Measurements from ENCODE around the gene RPL39L.

The RPL39L gene

DNA sequence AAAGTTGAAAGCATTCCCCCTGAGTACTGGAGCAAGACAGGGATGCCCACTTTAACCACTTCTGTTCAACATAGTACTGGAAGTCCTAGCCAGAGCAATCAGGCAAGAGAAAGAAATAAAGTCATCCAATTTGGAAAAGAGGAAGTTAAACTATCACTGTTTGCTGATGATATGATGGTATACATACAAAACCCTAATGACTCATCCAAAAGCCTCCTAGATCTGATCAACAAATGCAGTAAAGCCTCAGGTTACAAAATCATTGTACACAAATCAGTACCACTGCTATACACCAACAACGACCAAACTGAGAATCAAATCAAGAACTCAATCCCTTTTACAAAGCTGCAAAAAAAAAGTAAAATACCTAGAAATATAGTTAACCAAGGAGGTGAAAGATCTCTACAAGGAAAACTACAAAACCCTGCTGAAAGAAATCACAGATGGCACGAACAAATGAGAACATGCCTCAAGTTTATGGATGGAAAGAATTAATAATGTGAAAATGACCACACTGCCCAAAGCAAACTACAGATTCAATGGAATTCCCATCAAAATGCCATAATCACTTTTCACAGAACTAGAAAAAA, 40.3 kb downstream of the RPL39L start:
- no peak for DNase-seq (ENCODE audit: low spot score)

DNA sequence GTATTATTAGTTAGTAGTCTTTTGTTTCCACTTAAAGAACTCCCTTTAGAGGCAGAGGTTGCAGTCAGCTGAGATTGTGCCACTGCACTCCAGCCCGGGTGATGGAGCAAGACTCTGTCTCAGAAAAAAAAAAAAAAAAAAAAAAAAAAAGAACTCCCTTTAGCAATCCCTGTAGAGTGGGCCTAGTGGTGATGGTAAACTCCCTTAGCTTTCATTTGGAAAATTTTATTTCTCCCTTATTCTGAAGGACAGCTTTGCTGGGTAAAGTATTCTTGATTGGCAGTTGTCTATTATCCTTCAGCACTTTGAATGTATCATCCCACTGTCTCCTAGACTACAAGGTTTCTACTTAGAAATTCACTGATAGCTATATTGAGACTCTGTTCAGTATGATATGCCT, 46.0 kb downstream of the RPL39L start:
- no peak for DNase-seq (ENCODE audit: low spot score)

DNA sequence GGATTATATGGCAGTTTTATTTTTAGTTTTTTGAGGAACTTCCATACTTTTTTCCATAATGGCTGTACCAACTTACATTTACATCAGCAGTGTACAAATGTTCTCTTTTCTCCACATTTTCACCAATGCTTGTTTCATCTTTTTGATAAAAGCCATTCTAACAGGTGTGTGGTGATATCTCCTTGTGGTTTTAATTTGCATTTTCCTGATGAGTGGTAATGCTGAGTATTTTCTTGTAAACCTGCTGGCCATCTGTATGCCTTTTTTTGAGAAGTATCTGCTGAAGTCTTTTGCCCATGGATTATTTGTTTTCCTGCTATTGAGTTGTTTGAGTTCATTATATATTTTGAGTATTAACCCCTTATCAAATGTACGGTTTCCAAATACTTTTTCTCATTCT, 50.6 kb downstream of the RPL39L start:
- no peak for DNase-seq (ENCODE audit: low spot score)

DNA sequence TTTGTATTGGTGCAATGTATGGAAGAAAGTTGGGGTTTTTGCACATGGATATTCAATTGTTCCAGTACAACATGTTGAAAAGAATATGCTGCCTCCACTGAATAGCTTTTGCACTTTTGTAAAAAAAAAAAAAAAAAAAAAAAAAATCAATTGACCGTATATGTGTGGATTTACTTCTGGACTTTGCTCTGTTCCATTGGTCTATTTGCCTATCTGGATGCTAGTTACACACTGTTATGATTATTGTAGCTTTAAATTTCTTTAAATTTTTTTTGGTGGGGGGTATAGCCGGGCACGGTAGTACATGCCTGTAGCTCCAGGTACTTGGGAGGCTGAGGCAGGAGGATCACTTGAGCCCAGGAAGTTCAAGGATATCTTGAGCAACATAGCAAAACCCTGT, 52.5 kb downstream of the RPL39L start:
- DNase-seq (ENCODE audit: low spot score): no peak

DNA sequence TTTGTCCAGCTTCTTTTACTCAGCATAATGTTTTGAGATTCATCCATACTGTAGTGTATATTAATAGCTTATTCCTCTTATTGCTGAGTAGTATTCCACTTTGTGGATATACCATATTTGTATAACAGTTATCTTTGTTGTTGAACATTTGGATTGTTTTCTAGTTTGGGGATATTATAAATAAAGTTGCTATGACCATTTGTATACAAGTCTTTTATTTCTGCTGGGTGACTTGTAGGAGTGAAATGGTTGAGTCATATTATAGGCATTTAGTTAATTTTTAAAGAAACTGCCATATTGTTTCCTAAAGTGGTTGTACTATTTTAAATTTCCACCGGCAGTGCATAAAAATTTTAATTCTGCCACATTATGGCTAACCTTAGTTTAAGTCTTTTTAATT, 53.4 kb downstream of the RPL39L start:
- no peak for DNase-seq (ENCODE audit: low spot score)

DNA sequence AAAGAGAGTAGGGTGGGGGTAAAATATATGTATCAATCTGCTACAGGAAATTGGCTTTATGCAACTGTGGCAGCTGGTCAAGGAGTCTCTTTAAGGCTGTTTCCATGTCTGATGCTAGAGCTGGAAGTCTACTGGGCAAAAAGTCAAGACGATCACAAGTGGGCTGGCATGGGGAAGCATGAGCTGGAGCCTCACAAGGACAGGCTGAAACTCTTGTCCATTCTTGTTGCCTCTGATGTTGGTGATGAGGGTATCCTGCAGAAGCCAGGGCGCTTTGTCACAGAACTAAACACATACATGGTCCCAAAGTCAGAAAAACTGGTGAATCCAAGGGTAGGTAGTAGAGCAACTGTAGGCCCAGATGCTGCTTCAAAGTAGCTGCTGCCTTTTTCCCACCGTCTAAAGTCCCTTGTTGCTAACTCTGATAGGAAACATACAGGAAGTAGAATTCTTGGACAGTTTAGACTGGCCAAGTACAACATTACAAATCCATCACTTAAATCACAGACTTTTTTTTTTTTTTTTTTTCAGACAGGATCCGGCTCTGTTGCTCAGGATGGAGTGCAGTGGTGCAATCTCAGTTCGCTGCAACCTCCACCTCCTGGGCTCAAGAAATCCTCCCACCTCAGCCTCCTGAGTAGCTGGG, 54.2 kb downstream of the RPL39L start:
- no peak for DNase-seq (ENCODE audit: low spot score)

DNA sequence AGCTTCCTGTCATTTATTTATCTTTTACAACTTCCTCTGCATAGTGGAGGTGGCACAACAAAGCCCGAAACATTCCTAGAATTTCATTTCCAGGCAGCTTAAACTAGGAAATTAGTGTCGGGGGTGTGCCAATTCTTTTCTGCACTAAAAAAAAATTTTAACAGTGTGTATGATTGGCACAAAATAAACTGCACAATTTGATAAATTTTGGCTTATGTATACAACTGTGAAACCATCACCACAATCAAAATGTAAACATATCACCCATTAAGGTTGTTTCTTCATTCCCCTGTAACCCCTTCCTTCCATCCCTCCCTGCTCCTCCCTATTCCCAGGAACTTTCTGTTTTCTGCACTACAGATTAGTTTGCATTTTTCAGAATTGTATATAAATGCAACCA, 54.7 kb downstream of the RPL39L start:
- no peak for DNase-seq (ENCODE audit: low spot score)

DNA sequence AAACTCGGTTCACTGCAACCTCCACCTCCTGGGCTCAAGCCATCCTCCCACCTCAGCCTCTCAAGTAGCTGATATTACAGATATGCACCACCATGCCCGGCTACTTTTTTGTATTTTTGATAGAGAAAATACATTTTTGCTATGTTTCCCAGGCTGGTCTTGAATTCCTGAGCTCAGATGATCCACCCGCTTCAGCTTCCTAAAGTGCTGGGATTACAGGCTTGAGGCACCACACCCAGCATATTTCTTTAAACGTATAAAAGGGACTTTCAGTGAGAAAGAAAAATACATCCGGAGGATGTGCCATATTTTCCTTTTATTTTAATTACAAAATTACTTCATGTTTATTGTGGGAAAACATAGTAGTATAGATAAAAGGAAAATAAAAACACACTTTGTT, 55.2 kb downstream of the RPL39L start:
- no peak for DNase-seq (ENCODE audit: low spot score)

DNA sequence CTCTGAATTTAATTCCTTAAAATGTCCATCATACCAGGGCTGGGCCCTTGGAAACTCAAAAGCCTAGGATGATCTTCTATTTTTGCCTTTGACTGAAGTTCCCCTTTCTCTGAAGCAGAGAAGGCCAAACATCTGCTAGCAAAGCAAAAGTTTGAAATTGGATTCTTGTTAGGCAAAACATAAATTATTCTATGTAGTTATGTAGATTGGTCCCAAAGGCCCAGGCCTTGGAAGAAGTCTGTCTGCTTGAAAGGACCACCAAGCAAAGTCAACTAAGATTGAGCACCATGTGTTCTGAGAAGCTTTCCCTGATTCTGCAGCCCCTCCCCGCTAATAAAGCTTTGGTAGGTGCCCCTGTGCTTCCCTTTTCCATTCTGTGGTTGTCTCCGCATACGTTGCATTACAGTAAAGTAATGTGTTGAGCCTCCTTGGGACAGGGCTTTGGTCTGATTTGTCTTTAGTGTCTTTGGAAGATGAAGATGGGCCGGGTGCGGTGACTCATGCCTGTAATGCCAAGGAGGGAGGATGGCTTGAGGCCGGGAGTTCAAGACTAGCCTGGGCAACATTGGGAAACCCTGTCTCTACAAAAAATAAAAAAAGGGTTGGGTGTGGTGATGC, 56.4 kb downstream of the RPL39L start:
- no peak for DNase-seq (ENCODE audit: low spot score)

DNA sequence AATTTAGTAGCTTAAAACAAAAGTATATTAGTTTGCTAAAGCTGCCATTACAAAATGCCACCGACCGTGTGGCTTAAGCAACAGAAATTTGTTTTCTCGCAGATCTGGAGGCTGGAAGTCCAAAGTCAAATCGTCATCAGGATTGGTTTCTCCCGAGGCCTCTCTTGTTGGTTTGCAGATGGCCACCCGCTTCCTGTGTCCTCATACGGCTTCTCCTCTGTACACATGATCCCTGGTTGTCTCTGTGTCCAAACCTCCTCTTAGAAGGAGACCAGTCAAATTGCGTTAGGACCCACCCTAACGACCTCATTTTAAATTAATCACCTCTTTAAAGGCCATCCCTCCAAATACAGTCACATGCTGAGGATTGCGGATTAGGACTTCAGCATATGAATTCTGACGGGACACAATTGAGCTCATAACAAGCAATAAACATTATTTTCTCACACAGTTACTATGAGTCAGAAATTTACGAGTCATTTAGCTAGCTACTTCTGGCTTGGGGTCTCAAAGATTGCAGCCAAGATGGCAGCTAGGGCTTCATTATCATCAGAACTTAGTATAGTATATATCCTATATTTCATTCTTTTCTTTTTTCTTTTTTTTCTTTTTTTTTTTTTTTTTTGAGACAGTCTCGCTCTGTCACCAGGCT, 58.4 kb downstream of the RPL39L start:
- DNase-seq (ENCODE audit: low spot score): no peak

DNA sequence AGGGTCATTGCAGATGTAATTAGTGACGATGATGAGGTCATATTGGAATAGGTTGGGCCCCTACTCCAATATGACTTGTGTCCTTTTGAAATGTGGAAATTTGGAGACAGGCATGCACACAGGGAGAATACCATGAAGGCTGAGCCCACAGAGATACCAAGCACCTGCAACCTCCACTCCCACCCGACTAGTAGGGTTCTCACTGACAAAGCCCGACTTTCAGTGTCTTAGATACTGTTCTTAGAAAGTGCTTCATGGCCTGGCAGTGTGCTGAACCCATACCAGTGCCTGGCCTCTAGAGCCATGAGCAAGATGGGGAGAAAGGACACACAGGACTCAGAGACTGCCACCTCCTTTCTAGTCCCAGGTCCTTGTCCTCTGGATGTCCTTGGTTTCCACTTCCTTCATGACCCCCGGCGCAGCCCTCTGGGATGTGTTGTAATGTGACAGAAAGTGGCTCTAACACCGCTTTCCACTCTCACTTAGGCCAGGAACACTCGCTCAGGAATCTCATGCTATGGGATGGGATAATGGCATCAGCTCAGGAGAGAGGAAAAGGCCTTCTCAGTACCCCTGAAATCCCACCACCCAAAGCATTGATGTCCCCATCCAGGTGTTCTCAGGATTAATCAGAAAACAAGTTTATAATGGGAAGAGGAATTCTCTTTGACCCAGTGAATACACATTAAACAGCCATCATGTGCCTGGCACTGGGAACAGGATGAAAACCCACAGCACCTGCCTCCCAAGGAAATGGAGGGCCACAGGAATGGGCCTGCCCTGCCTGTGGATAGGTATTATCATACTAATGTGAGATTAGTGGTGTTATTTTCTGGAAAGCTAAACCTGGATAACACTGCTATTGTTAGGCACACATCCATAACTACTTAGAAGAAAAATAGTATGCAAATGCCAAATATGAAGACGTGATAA, 59.9 kb downstream of the RPL39L start:
- DNase-seq (ENCODE audit: low spot score): no peak

DNA sequence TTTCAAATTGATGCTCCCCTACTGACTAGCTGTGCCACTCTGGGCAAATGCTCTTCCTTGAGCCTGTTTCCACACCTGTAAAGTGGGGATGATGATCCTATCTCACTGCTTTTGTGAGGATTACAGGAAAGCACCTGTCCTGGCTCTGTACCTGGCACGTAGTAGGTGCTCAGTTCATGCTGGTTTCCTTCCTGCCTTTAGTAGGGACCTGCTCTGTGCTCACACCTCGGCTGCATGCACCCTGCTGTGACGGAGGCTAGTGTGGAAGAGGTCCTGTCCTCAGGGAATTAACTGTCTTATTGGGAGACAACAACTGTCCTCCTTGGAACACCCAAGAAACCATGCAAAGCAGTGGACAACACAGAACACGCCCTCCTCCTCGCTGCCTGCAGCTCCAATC, 61.8 kb downstream of the RPL39L start:
- DNase-seq (ENCODE audit: low spot score): no peak

DNA sequence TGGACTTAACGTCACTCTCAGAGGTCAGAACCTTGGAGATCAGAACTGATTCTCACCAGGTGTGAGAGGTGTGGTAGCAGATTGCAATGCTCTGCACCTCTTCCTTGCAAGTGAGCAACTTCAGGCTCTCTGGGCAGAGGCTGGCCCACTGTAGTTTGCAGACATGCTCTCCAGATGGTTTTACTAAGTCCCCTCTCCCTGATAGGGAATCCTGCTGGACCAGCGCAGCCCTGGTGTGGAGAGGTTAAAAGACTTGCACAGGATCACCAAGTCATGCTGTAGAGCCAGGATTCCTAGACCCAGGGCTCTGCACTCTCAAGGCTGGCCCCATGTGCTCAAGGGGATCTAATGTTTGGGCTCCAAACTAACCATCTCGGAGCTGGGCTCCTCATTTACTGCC, 62.2 kb downstream of the RPL39L start:
- DNase-seq (ENCODE audit: low spot score): no peak

DNA sequence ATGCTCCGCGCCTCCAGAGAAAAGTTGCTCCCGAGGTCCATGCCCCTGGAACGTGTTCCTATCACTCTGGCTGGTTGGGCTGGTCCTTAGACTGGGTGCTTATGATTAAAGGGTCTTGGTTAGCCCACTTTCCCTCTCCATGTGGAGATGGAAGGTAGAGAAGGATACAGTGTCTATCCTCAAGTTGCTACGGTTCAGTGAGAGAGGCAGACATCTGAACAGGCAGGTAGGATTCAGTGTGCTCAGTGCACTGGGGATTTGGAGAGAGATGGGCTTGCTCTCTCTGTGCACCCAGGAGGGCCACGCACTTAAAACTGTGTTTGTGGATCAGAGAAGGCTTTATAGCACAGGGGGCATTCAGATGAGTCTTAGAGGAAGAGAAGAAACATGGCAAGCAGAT, 63.0 kb downstream of the RPL39L start:
- no peak for DNase-seq (ENCODE audit: low spot score)

DNA sequence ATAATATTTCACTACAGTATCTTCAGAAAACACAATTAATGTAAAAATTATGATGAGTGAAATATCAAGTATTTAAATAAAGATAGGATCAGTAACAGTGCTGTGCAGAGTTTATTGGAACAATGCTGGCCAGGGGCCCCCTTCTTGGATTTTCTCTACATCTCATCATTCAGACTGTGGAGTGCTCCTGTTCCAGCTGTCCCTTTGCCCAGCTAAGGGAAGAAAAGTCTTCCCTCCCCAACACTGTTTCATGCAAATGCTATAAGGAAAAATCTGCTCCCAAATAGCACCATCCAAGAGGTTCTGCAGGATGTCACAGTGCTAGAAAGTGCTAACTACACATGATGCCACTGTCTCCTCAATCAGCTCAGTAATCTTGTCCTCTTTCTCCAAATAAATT, 64.5 kb downstream of the RPL39L start:
- no peak for DNase-seq (ENCODE audit: low spot score)

DNA sequence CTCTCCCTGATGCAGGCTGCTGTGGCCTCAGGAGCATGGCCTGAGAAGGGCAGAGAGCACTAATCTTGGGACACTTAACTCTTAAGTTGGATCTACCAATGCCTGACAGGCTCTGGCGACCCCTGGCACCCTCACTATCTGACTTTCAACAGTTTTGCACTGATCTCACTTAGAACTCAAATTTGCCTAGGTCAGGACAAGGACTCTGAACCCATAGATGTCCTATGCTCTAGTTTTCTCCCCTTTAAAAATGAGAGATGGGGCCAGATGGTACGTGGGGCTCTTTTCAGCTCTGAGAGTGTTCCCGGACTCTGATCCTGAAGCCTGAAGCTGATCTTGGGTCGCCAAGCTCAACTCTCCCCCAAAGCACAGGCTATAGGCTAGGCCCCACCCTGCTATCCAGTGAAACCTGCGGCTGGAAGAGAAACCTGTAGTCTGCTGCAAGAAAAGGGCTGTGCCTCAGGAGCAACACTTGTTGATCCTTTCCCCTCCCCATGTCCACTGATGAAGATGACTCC, 65.7 kb downstream of the RPL39L start:
- no peak for DNase-seq (ENCODE audit: low spot score)

DNA sequence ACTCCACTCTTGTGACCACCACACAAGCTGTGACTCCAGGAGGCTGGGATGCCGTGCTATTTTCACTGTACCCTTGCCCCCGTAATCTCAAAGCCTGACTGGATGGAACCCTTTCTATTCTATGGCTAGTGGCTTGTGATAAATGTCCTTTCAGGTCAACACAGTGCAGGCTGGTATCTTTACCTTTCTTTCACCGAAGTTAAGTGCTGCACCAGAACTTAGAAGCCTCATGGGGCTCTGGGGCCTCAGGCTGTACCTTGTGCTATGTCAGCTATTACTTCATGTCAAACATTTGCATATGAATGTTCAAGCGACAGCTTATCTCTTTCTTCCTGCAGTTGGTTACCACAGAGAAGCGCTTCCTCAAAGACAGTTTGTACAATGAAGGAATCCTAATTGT, 66.8 kb downstream of the RPL39L start:
- DNase-seq (ENCODE audit: low spot score): no peak

DNA sequence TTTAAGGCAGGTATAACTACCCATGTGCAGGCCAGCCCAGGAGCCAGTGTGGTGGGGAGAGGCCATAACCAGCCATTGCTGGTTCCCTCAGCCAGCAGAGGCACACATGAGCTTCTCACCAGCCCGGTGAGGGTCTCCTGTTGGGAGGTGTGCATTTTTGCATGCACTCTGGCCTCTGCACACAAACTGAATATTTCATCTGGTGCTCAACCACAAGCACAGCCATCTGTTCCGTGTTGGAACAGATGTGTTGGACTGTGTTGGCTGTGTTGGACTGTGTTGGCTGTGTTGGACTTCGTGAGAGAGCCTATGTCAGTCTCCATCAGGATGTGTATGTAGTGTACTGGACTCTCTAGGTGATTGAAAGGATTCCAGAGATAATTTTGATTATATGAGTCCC, 67.2 kb downstream of the RPL39L start:
- no peak for DNase-seq (ENCODE audit: low spot score)
